IMR-90 (cell line): ENCODE data around the gene NOL4L. TPM values are rescaled to one million over a fixed set of nuclear protein-coding genes. Genes with fewer than 3 reads are reported as not detected.

Experiments
- ATAC-seq: fragments of 200-7000 bp; cut with Tn5 transposase; 2 replicates; pipeline ENCODE4 v1.9.1; 2020; ENCODE audit warnings: low read depth, mild to moderate bottlenecking, moderate library complexity
- BruUV-seq: library from RNA; stranded (reverse); fragments of 400-500 nt; replicated peaks from 2 replicates; lab custom pipeline; 2021; lab: Mats Ljungman, UMichigan
- CTCF ChIA-PET: fragments of 300-600 bp; formaldehyde crosslinking; extraction: SDS; loops from one replicate; lab custom pipeline; 2021; ENCODE audit warnings: antibody characterized with exemption; lab: Yijun Ruan, JAX
- POLR2A ChIA-PET: fragments of 300-600 bp; sonication (Branson Sonifier 250); formaldehyde crosslinking; loops from one replicate; lab custom pipeline; 2022; ENCODE audit warnings: antibody characterized with exemption; ENCODE audit not compliant: unreplicated experiment; lab: Charles Lee
- DNase-seq: peaks from one replicate; pipeline ENCODE4 v3.0.0; 2013
- H2AFZ ChIP-seq: replicated peaks from 2 replicates; pipeline ENCODE3; 2013; ENCODE audit warnings: low read length, mild to moderate bottlenecking; ENCODE audit not compliant: poor library complexity
- H2AK5ac ChIP-seq: 2 replicates; pipeline ENCODE4 v1.6.1; 2013; ENCODE audit warnings: low read depth, low read length, inconsistent platforms
- H2AK9ac ChIP-seq: replicated peaks from 2 replicates; pipeline ENCODE3; 2013; ENCODE audit warnings: mild to moderate bottlenecking, low read depth, low read length, moderate library complexity; ENCODE audit not compliant: poor library complexity
- H2BK120ac ChIP-seq: 2 replicates; pipeline ENCODE4 v1.6.1; 2013; ENCODE audit warnings: low read depth, low read length, inconsistent platforms
- H2BK15ac ChIP-seq: 3 replicates; pipeline ENCODE4 v1.6.1; 2013; ENCODE audit warnings: low read depth, low read length, inconsistent platforms
- H2BK20ac ChIP-seq: 2 replicates; pipeline ENCODE4 v1.6.1; 2013; ENCODE audit warnings: low read depth, mild to moderate bottlenecking, inconsistent platforms, low read length, moderate library complexity
- H2BK5ac ChIP-seq: 2 replicates; pipeline ENCODE4 v1.6.1; 2013; ENCODE audit warnings: mild to moderate bottlenecking, low read depth, low read length, inconsistent platforms; ENCODE audit not compliant: poor library complexity, severe bottlenecking
- H3K14ac ChIP-seq: replicated peaks from 2 replicates; pipeline ENCODE4 v1.6.1; 2013; ENCODE audit warnings: low read depth, low read length, inconsistent platforms
- H3K18ac ChIP-seq: 2 replicates; pipeline ENCODE4 v1.6.1; 2013; ENCODE audit warnings: low read depth, low read length, control low read depth
- H3K23ac ChIP-seq: 2 replicates; pipeline ENCODE4 v1.6.1; 2013; ENCODE audit warnings: low read depth, low read length, inconsistent platforms
- H3K27ac ChIP-seq: 2 replicates; pipeline ENCODE4 v1.5.1; 2013; ENCODE audit warnings: mild to moderate bottlenecking, control low read depth, low read length; ENCODE audit not compliant: insufficient read depth
- H3K27me3 ChIP-seq: 2 replicates; pipeline ENCODE4 v1.6.1; 2013; ENCODE audit warnings: low read length; ENCODE audit not compliant: control insufficient read depth, insufficient read depth
- H3K36me3 ChIP-seq: 2 replicates; pipeline ENCODE4 v1.6.1; 2013; ENCODE audit warnings: low read length, mixed read lengths; ENCODE audit not compliant: control insufficient read depth, insufficient read depth
- H3K4ac ChIP-seq: 2 replicates; pipeline ENCODE4 v1.6.1; 2013; ENCODE audit warnings: low read depth, low read length, inconsistent platforms
- H3K4me1 ChIP-seq: 2 replicates; pipeline ENCODE4 v1.6.1; 2013; ENCODE audit warnings: low read length, mixed read lengths; ENCODE audit not compliant: control insufficient read depth, insufficient read depth
- H3K4me2 ChIP-seq: 2 replicates; pipeline ENCODE4 v1.6.1; 2013; ENCODE audit warnings: low read depth, mild to moderate bottlenecking, control low read depth, low read length, moderate library complexity
- H3K4me3 ChIP-seq: 2 replicates; pipeline ENCODE4 v1.5.1; 2013; ENCODE audit warnings: low read depth, mild to moderate bottlenecking, control low read depth, low read length, moderate library complexity; ENCODE audit not compliant: insufficient read depth
- H3K56ac ChIP-seq: 2 replicates; pipeline ENCODE4 v1.6.1; 2013; ENCODE audit warnings: low read length, inconsistent platforms; ENCODE audit not compliant: insufficient read depth; ENCODE audit errors: extremely low read depth
- H3K79me1 ChIP-seq, 2 experiments: 2 replicates each; pipeline ENCODE4 v1.6.1; 2013; ENCODE audit warnings: low read length in 2 of 2, inconsistent platforms in 1 of 2, low read depth in 1 of 2
- H3K9ac ChIP-seq: 2 replicates; pipeline ENCODE4 v1.6.1; 2013; ENCODE audit warnings: low read depth, low read length, control low read depth
- H3K9me1 ChIP-seq: 2 replicates; pipeline ENCODE4 v1.6.1; 2013; ENCODE audit warnings: low read length, inconsistent platforms; ENCODE audit not compliant: insufficient read depth
- H3K9me3 ChIP-seq: 2 replicates; pipeline ENCODE4 v1.6.1; 2013; ENCODE audit warnings: low read length; ENCODE audit not compliant: control insufficient read depth, insufficient read depth
- H4K20me1 ChIP-seq: 2 replicates; pipeline ENCODE4 v1.6.1; 2013; ENCODE audit warnings: low read length, inconsistent platforms; ENCODE audit not compliant: insufficient read depth
- H4K5ac ChIP-seq: 2 replicates; pipeline ENCODE4 v1.6.1; 2013; ENCODE audit warnings: mild to moderate bottlenecking, low read depth, low read length, control low read depth
- H4K8ac ChIP-seq, 2 experiments: 2 replicates each; pipeline ENCODE4 v1.6.1; 2013; ENCODE audit warnings: low read depth in 2 of 2, low read length in 2 of 2, control low read depth in 1 of 2, inconsistent platforms in 1 of 2
- H4K91ac ChIP-seq: 2 replicates; pipeline ENCODE4 v1.6.1; 2013; ENCODE audit warnings: low read depth, low read length, inconsistent platforms; ENCODE audit not compliant: insufficient read depth
- BHLHE40 ChIP-seq: fragments of 150-350 bp; IDR thresholded peaks from 2 replicates; pipeline ENCODE4 v1.6.1; 2016; ENCODE audit warnings: mild to moderate bottlenecking, low read depth, low read length
- CEBPB ChIP-seq: IDR thresholded peaks from 2 replicates; pipeline ENCODE4 v1.6.1; 2012; ENCODE audit warnings: low read depth, low read length, improper control_type of control experiment
- CHD1 ChIP-seq: IDR thresholded peaks from 2 replicates; pipeline ENCODE4 v1.6.1; 2012; ENCODE audit warnings: low read depth, low read length, improper control_type of control experiment
- FOS ChIP-seq: fragments of 150-350 bp; IDR thresholded peaks from 2 replicates; pipeline ENCODE4 v1.6.1; 2016; ENCODE audit warnings: low read depth, low read length
- MAFK ChIP-seq: IDR thresholded peaks from 2 replicates; pipeline ENCODE4 v1.6.1; 2012; ENCODE audit warnings: low read depth, low read length, improper control_type of control experiment
- MAZ ChIP-seq: IDR thresholded peaks from 2 replicates; pipeline ENCODE4 v1.6.1; 2012; ENCODE audit warnings: low read depth, mild to moderate bottlenecking, low read length, improper control_type of control experiment, moderate library complexity, borderline replicate concordance
- MXI1 ChIP-seq: IDR thresholded peaks from 2 replicates; pipeline ENCODE4 v1.6.1; 2012; ENCODE audit warnings: low read depth, mild to moderate bottlenecking, low read length, moderate library complexity, borderline replicate concordance
- NFE2L2 ChIP-seq: fragments of 150-350 bp; IDR thresholded peaks from 2 replicates; pipeline ENCODE4 v1.6.1; 2016; ENCODE audit warnings: low read depth, mild to moderate bottlenecking, low read length
- POLR2A ChIP-seq: IDR thresholded peaks from 2 replicates; pipeline ENCODE4 v1.6.1; 2012; ENCODE audit warnings: mild to moderate bottlenecking, low read depth, low read length
- RAD21 ChIP-seq: IDR thresholded peaks from 2 replicates; pipeline ENCODE4 v1.6.1; 2012; ENCODE audit warnings: low read length, improper control_type of control experiment
- RCOR1 ChIP-seq: IDR thresholded peaks from 2 replicates; pipeline ENCODE4 v1.6.1; 2012; ENCODE audit warnings: mild to moderate bottlenecking, low read length, improper control_type of control experiment; ENCODE audit not compliant: insufficient replicate concordance
- RFX5 ChIP-seq: IDR thresholded peaks from 2 replicates; pipeline ENCODE4 v1.8.0; 2012; ENCODE audit warnings: low read depth, mild to moderate bottlenecking, low read length, moderate library complexity
- SMC3 ChIP-seq: fragments of 150-350 bp; IDR thresholded peaks from 2 replicates; pipeline ENCODE4 v1.6.1; 2016; ENCODE audit warnings: low read depth, mild to moderate bottlenecking, antibody characterized with exemption, low read length, moderate library complexity
- WGBS, 2 experiments: methylation state at CpG; one replicate each; pipeline versions ENCODE4 v1.1.5 to v1.1.7; 2013; ENCODE audit warnings: missing lambda C conversion rate in 2 of 2; ENCODE audit not compliant: insufficient read length in 1 of 2; ENCODE audit errors: extremely low coverage in 2 of 2; 5-methylcytosine and 5-hydroxymethylcytosine counted together
- dilution Hi-C: fragments of 300-500 bp; cut with HindIII; formaldehyde crosslinking; loops from one replicate; pipeline ENCODE4 v1.14.3; 2018; ENCODE audit warnings: low sequenced_read_pairs; ENCODE audit not compliant: unreplicated experiment
- in situ Hi-C: fragments of 300-500 bp; cut with MboI; formaldehyde crosslinking; loops from 3 replicates; pipeline ENCODE4 v1.14.3; 2019; ENCODE audit warnings: low sequenced_read_pairs, inconsistent platforms, mixed read lengths
- intact Hi-C: fragments of 100-400 bp; cut with micrococcal nuclease; formaldehyde crosslinking; loops from 2 replicates; pipeline ENCODE4 v1.10.0; 2022
- polyA plus RNA-seq, 3 experiments: library from polyadenylated mRNA; depleted of rRNA; stranded (reverse); fragments of >200 nt; gene quantifications; 2 replicates each; pipeline ENCODE4 v1.2.3, GENCODE V29; 2012; ENCODE audit warnings: low replicate concordance in 1 of 3
- total RNA-seq: library from RNA; depleted of rRNA; stranded (reverse); fragments of >200 nt; gene quantifications from 2 replicates; pipeline ENCODE4 v1.2.3, GENCODE V29; 2012
- TF ChIP-seq, protein P1 (sequence below): fragments of 150-350 bp; IDR thresholded peaks from 2 replicates; pipeline ENCODE4 v1.6.1; 2016; ENCODE audit warnings: low read depth, mild to moderate bottlenecking, low read length, moderate library complexity, borderline replicate concordance
- TF ChIP-seq, protein P2 (sequence below): conservative IDR thresholded peaks from 2 replicates; pipeline ENCODE4 v1.5.1; 2012; ENCODE audit warnings: mild to moderate bottlenecking, low read depth, low read length, improper control_type of control experiment
- TF ChIP-seq, protein P3 (sequence below): fragments of 150-350 bp; IDR thresholded peaks from 2 replicates; pipeline ENCODE4 v1.6.1; 2017; ENCODE audit warnings: mild to moderate bottlenecking, antibody characterized with exemption, low read length, low read depth

NOL4L gene
- total and polyA plus RNA-seq, 2 of the 4 experiments (the other 2 are of a cell fraction), result 4.7 to 13.3 TPM

DNA sequence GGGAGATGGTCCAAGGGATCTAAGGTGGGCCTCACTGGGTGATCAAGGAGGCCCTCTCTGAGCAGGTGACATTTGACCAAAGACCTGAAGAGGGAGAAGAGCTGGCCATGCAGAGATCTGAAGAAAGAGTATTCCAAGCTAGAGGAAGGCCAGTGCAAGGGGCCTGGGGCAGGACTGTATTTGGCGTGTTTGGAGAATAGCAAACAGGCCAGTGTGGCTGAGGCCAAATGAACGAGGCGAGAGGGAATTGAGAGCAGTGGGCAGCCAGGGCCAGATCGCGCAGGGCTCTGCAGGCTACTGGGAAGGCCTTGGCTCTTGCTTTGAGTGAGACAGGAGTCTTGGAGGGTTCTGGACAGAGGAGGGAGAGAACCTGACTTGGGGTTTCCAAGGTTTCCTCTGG lies 9.3 kb downstream of the NOL4L start:
- H3K9me3 ChIP-seq, result no peaks in the 10 kb centered on the region
- in situ Hi-C loops (no loop called here), dilution Hi-C loops (no loop called here), intact Hi-C loops (no loop called here)
- H3K23ac ChIP-seq, result no peak overlapping the region
- peaks cover 9% of the 10 kb centered on the region for H3K9me1 ChIP-seq
- H4K8ac ChIP-seq, result no peak overlapping the region
- no peak overlapping the region for H3K9ac ChIP-seq
- ChIA-PET POLR2A (no interaction called here), CTCF (no interaction called here)
- H3K36me3 ChIP-seq, result no peaks in the 10 kb centered on the region
- no peaks in the 10 kb centered on the region; the same call in 1 of the 2 replicates for H3K27me3 ChIP-seq
- H2AFZ ChIP-seq, result no peak overlapping the region
- H2BK120ac ChIP-seq, result no peak overlapping the region
- H3K4ac ChIP-seq, result no peak overlapping the region
- H4K20me1 ChIP-seq, result no peaks in the 10 kb centered on the region
- no peak overlapping the region for H3K56ac ChIP-seq
- H3K4me2 ChIP-seq, result no peak overlapping the region
- H3K27ac ChIP-seq, result no peak overlapping the region
- H2BK15ac ChIP-seq, result no peak overlapping the region
- H2AK5ac ChIP-seq, result no peak overlapping the region
- no peak overlapping the region for H2AK9ac ChIP-seq
- H3K18ac ChIP-seq, result no peak overlapping the region
- H4K91ac ChIP-seq, result no peak overlapping the region
- H3K4me1 ChIP-seq, result peaks cover 10% of the 10 kb centered on the region
- WGBS, 2 experiments, result 98% methylated on average over 3 of the region's 5 CpGs; no CpG with 5 or more reads in 1 of the 2 experiments
- DNase-seq (no peak), ATAC-seq (no peak)
- no peak overlapping the region for H3K14ac ChIP-seq
- H3K4me3 ChIP-seq, result no peak overlapping the region
- H2BK20ac ChIP-seq, result no peak overlapping the region
- BruUV-seq, result no TSS peak
- H3K79me1 ChIP-seq, result peaks cover 0 to 4% of the 10 kb centered on the region in 2 experiments; a peak in 2 of 4 replicates
- H4K5ac ChIP-seq, result no peak overlapping the region
- H2BK5ac ChIP-seq, result no peak overlapping the region
- TF ChIP-seq, protein P1, sequence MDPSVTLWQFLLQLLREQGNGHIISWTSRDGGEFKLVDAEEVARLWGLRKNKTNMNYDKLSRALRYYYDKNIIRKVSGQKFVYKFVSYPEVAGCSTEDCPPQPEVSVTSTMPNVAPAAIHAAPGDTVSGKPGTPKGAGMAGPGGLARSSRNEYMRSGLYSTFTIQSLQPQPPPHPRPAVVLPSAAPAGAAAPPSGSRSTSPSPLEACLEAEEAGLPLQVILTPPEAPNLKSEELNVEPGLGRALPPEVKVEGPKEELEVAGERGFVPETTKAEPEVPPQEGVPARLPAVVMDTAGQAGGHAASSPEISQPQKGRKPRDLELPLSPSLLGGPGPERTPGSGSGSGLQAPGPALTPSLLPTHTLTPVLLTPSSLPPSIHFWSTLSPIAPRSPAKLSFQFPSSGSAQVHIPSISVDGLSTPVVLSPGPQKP, result no peak
- TF ChIP-seq RCOR1 (no peak), SMC3 (no peak), RFX5 (no peak), POLR2A (no peak), BHLHE40 (no peak), CHD1 (no peak), RAD21 (no peak), MXI1 (no peak), NFE2L2 (no peak), MAFK (no peak), CEBPB (no peak), FOS (no peak), MAZ (no peak)
- TF ChIP-seq, protein P2, sequence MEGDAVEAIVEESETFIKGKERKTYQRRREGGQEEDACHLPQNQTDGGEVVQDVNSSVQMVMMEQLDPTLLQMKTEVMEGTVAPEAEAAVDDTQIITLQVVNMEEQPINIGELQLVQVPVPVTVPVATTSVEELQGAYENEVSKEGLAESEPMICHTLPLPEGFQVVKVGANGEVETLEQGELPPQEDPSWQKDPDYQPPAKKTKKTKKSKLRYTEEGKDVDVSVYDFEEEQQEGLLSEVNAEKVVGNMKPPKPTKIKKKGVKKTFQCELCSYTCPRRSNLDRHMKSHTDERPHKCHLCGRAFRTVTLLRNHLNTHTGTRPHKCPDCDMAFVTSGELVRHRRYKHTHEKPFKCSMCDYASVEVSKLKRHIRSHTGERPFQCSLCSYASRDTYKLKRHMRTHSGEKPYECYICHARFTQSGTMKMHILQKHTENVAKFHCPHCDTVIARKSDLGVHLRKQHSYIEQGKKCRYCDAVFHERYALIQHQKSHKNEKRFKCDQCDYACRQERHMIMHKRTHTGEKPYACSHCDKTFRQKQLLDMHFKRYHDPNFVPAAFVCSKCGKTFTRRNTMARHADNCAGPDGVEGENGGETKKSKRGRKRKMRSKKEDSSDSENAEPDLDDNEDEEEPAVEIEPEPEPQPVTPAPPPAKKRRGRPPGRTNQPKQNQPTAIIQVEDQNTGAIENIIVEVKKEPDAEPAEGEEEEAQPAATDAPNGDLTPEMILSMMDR, result no peak
- TF ChIP-seq, protein P3, sequence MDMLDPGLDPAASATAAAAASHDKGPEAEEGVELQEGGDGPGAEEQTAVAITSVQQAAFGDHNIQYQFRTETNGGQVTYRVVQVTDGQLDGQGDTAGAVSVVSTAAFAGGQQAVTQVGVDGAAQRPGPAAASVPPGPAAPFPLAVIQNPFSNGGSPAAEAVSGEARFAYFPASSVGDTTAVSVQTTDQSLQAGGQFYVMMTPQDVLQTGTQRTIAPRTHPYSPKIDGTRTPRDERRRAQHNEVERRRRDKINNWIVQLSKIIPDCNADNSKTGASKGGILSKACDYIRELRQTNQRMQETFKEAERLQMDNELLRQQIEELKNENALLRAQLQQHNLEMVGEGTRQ, result no peak
